Measurements from ENCODE around the gene RMI1. TPM values are rescaled to one million over a fixed set of nuclear protein-coding genes. Genes with fewer than 3 reads are reported as not detected.

The RMI1 gene
- total RNA-seq, 1 donor from 2014 or later: 0.21 TPM

DNA sequence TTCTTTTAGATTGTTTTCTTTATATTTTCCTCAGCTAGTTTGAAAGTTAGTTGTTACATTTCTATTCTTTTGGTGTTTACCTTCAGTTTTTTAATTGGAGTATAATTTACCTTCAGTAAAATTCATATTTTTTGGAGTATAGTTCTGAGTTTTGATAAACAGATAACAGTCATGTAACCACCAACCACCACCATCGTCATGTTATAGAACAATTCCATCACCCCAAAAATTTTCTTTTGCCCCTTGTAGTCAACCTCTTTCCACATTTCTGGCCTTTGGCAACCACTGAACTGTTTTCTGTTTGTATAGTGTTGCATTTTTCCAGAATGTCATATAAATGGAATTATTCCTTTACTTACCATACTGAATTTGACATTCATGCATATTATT is 6.8 kb downstream of the RMI1 start:
- no peaks in the 10 kb centered on the region for H3K36me3 ChIP-seq
- TF ChIP-seq, protein P1, sequence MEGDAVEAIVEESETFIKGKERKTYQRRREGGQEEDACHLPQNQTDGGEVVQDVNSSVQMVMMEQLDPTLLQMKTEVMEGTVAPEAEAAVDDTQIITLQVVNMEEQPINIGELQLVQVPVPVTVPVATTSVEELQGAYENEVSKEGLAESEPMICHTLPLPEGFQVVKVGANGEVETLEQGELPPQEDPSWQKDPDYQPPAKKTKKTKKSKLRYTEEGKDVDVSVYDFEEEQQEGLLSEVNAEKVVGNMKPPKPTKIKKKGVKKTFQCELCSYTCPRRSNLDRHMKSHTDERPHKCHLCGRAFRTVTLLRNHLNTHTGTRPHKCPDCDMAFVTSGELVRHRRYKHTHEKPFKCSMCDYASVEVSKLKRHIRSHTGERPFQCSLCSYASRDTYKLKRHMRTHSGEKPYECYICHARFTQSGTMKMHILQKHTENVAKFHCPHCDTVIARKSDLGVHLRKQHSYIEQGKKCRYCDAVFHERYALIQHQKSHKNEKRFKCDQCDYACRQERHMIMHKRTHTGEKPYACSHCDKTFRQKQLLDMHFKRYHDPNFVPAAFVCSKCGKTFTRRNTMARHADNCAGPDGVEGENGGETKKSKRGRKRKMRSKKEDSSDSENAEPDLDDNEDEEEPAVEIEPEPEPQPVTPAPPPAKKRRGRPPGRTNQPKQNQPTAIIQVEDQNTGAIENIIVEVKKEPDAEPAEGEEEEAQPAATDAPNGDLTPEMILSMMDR (IDR thresholded peaks at IDR 0.05): no peak
- no peak overlapping the region for H3K4me3 ChIP-seq
- DNase-seq (ENCODE audit: low spot score in 2 of 2): no peak
- no peaks in the 10 kb centered on the region for H3K4me1 ChIP-seq
- H3K27me3 ChIP-seq: no peaks in the 10 kb centered on the region
- no peaks in the 10 kb centered on the region for H3K9me3 ChIP-seq
- H3K27ac ChIP-seq: no peak overlapping the region
- intact Hi-C loops (cut with DNase I): no loop called here

DNA sequence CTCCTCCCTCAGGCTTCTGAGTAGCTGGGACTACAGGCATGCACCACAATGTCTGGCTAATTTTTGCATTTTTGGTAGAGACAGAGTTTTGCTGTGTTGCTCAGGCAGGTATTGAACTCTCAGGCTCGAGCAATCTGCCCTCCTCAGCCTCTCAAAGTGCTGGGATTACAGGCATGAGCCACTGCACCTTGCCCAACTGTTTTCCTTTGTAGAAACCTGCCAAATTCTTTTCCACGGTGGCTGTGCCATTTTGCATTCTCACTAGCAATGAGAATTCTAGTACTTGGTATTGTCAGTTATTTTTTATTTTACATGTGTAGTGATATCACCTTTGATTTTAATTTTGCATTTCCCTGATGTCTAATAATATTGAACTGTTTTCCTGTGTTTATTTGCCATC is 7.8 kb downstream of the RMI1 start:
- intact Hi-C loops (cut with DNase I): no loop called here
- Histone ChIP-seq H3K27me3 (no peaks in the 10 kb centered on the region), H3K4me3 (no peak overlapping the region), H3K36me3 (no peaks in the 10 kb centered on the region), H3K4me1 (no peaks in the 10 kb centered on the region), H3K9me3 (no peaks in the 10 kb centered on the region), H3K27ac (no peak overlapping the region)
- TF ChIP-seq, protein P1 (IDR thresholded peaks at IDR 0.05): no peak
- no peak for DNase-seq (ENCODE audit: low spot score in 2 of 2)

DNA sequence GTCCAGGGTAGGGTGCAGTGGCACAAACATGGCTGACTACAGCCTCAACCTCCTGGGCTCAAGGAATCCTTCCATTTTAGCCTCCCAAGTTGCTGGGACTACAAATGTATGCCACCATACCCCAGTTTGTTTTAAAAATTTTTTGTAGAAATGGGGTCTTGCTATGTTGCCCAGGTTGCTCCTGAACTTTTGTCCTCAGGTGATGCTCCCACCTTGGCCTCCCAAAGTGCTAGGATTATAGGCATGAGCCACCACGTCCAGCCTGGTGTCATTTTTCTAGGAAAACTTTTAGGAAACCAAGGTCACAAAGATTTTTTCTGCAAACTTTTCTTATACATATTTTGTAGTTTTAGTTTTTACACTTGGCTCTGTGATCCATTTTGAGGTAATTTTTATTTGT is 10.8 kb downstream of the RMI1 start:
- Histone ChIP-seq H3K27me3 (no peaks in the 10 kb centered on the region), H3K9me3 (no peaks in the 10 kb centered on the region), H3K27ac (no peak overlapping the region), H3K36me3 (no peaks in the 10 kb centered on the region), H3K4me3 (no peak overlapping the region), H3K4me1 (no peaks in the 10 kb centered on the region)
- TF ChIP-seq, protein P1 (IDR thresholded peaks at IDR 0.05): no peak
- no peak for DNase-seq (ENCODE audit: low spot score in 2 of 2)
- intact Hi-C loops (cut with DNase I): no loop called here

DNA sequence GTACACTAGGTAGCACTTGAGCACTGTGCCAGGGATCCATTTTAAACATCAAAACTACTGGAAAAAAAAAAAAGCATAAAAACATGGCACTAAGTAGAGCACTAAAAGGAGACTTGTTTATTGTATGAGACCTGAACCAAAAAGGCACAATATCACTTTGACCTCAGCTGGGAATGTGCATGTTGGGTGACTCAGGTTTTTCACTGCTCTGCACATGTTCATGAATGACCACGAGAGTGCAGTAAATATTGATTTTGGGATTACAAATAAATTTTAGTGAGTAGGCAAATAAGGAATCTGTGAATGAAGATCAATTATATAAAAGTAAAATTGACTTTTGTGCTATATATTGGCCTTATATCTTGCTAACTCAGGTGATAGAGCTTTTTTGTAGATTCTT is 11.8 kb downstream of the RMI1 start:
- intact Hi-C loops (cut with DNase I): no loop called here
- Histone ChIP-seq H3K9me3 (no peaks in the 10 kb centered on the region), H3K36me3 (no peaks in the 10 kb centered on the region), H3K27me3 (no peaks in the 10 kb centered on the region), H3K4me1 (no peaks in the 10 kb centered on the region), H3K4me3 (no peak overlapping the region), H3K27ac (no peak overlapping the region)
- TF ChIP-seq, protein P1 (IDR thresholded peaks at IDR 0.05): no peak
- no peak for DNase-seq (ENCODE audit: low spot score in 2 of 2)

DNA sequence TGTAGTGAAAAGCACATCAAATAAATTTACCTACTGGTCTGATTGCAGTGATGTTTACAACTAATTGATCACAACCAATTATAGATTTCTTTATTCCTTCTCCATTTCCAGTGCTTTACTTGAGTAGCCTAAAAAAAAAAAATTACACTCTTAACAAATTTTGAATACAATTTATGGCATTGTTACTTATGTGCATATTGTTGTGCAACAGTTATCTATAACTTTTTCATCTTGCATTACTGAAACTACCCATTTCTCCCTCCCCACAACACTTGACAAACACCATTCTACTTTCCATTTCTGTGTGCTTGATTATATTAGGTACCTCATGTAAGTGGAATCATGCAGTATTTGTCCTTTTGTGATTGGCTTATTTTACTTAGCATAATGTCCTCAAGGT is 12.3 kb downstream of the RMI1 start:
- H3K9me3 ChIP-seq: no peaks in the 10 kb centered on the region
- no peaks in the 10 kb centered on the region for H3K4me1 ChIP-seq
- no peak overlapping the region for H3K27ac ChIP-seq
- intact Hi-C loops (cut with DNase I): no loop called here
- H3K27me3 ChIP-seq: no peaks in the 10 kb centered on the region
- DNase-seq (ENCODE audit: low spot score in 2 of 2): no peak
- H3K4me3 ChIP-seq: no peak overlapping the region
- H3K36me3 ChIP-seq: no peaks in the 10 kb centered on the region
- TF ChIP-seq, protein P1 (IDR thresholded peaks at IDR 0.05): no peak

DNA sequence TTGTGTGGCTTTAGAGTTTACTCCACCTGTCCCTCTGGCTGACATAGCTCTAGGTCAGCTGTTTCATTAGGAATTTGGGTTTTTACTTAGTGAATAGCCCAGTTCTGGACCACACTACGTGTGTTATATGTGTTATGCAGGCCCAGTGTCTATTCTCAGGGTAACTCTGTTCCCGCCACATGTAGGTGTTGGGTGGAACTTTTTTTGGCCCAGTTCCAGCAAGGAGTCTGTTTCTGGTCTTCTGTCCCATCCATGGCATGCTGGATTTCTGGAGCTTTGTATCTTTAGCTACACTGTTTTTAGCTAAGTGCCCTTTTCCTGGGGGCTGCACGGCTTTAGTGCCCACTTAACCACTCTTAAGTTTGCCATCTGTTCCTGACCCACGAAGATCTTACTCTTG is 15.5 kb downstream of the RMI1 start:
- no peaks in the 10 kb centered on the region for H3K9me3 ChIP-seq
- intact Hi-C loops (cut with DNase I): no loop called here
- TF ChIP-seq, protein P1 (IDR thresholded peaks at IDR 0.05): no peak
- no peaks in the 10 kb centered on the region for H3K4me1 ChIP-seq
- no peak for DNase-seq (ENCODE audit: low spot score in 2 of 2)
- no peak overlapping the region for H3K4me3 ChIP-seq
- no peaks in the 10 kb centered on the region for H3K27me3 ChIP-seq
- H3K27ac ChIP-seq: no peak overlapping the region
- no peaks in the 10 kb centered on the region for H3K36me3 ChIP-seq
